Adrenal gland (tissue), 12 donors: Measurements from ENCODE around the gene SAMD11. TPM values are rescaled to one million over a fixed set of nuclear protein-coding genes. Genes with fewer than 3 reads are reported as not detected.

Experiments used
- DNase-seq, 7 donors: peaks; one replicate each; pipeline ENCODE4 v3.0.0-alpha.2; 2019 to 2020
- H3K27ac ChIP-seq, 5 donors: fragments of 200-600 bp; sonication (generic) in 4 of 5; 1 replicate in 3 of 5; 2 replicates in 2 of 5; pipeline versions ENCODE4 v1.5.1 to v1.8.0; 2016 to 2020; ENCODE audit warnings: mild to moderate bottlenecking in 1 of 5
- H3K27me3 ChIP-seq: fragments of 200-600 bp; 2 replicates; pipeline ENCODE4 v1.8.0; 2021
- H3K36me3 ChIP-seq, 2 donors: fragments of 200-600 bp; replicated peaks in 1 of 2; 1 replicate in 1 of 2; 2 replicates in 1 of 2; pipeline versions ENCODE4 v1.5.1 to v1.8.0; 2018 to 2022
- H3K4me1 ChIP-seq, 2 donors: fragments of 200-600 bp; replicated peaks in 1 of 2; 1 replicate in 1 of 2; 2 replicates in 1 of 2; pipeline versions ENCODE4 v1.5.1 to v1.8.0; 2018 to 2021
- H3K4me3 ChIP-seq, 4 donors: fragments of 200-600 bp; sonication (generic) in 3 of 4; one replicate each; pipeline ENCODE4 v1.5.1; 2016 to 2018
- H3K9me3 ChIP-seq, 3 donors: fragments of 200-600 bp; sonication (generic) in 1 of 3; replicated peaks in 1 of 3; 1 replicate in 2 of 3; 2 replicates in 1 of 3; pipeline versions ENCODE4 v1.5.1 to v1.8.0; 2016 to 2021
- CTCF ChIP-seq, 6 experiments: fragments of 450-650 bp in 4 of 6; fragments of 200-600 bp in 2 of 6; sonication (generic) in 1 of 6; IDR thresholded peaks; 1 replicate in 5 of 6; 2 replicates in 1 of 6; pipeline versions ENCODE4 v1.5.1 to v1.8.0; 2016 to 2021; ENCODE audit warnings: antibody characterized with exemption in 6 of 6, mild to moderate bottlenecking in 2 of 6, moderate library complexity in 1 of 6
- POLR2A ChIP-seq, 2 donors: fragments of 450-650 bp; IDR thresholded peaks; one replicate each; pipeline ENCODE4 v1.6.1; 2017; ENCODE audit warnings: antibody characterized with exemption in 2 of 2, mild to moderate bottlenecking in 2 of 2, moderate library complexity in 1 of 2
- WGBS, 4 donors: extraction: QIAGEN DNeasy Blood & Tissue Kit in 2 of 4; methylation state at CpG; one replicate each; pipeline versions ENCODE4 v1.1.5 to v1.1.7; 2013 to 2017; 5-methylcytosine and 5-hydroxymethylcytosine counted together
- intact Hi-C, 2 donors: fragments of 100-400 bp; cut with DNase I; formaldehyde crosslinking; loops; one replicate each; pipeline versions ENCODE4 v1.14.1 to v1.15.0; 2022 to 2023
- polyA plus RNA-seq, 3 donors: library from polyadenylated mRNA; stranded (reverse); fragments of 200-250 nt in 2 of 3; fragments of 350-450 nt in 1 of 3; fragmentation: Illumina TruSeq in 1 of 3; extraction: RNeasy Lipid Tissue Mini Kit (QIAGEN cat#74804) in 1 of 3; gene quantifications; one replicate each; pipeline ENCODE4 v1.2.3, GENCODE V29; 2013 to 2014
- total RNA-seq, 9 donors: library from RNA; depleted of rRNA in 4 of 9; stranded (reverse); fragments of >200 nt in 4 of 9; fragments of 120-200 nt in 1 of 9; fragmentation: NEBNext Ultra II Directional in 1 of 9; extraction: Animal tissue kit (Norgen Biotek cat#: 25700) in 1 of 9; gene quantifications; one replicate each; pipeline versions ENCODE4 v1.1.0 to v1.2.4, GENCODE V29; 2013 to 2023
- donor health status: healthy with polysubstance abuse.
- donor health status: Bipolar disorder and iron deficiency.
- donor health status: DM: yes; HTN: yes; CAD: no.
- donor health status: DM: no; HTN: no; CAD: no.
- donor health status: DM: no; HTN: no; CAD: no.
- donor health status: DM: yes; HTN: yes; CAD: no.

SAMD11 gene
- total and polyA plus RNA-seq, 12 donors: 1.8 to 96.6 (median 16.7) TPM

DNA sequence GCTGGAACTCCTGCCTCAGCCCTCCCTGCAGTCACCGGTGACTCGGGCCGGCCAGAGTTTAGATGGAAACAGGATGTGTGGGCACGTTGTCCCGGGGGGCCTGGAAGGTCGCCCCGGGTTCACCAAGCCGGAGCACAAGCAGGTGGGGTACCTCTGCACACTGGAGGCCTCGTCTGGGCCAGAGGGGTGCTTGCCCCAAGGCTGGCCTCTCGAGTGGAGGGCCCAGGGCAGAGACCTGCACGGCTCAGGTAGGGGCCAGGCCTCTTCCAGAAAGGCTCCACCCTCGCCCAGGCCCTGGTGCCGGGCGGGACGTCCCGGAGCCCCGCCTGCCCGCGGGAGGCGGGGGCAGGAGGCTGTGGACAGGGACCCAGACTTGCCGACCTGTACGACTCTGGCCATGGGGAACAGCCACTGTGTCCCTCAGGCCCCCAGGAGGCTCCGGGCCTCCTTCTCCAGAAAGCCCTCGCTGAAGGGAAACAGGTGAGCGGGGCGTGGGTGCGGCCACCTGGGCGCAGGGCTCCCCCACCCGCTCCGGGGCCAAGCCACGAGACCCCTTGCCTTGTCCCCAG lies 42.5 kb downstream of the SAMD11 start, which contains the start of gene PLEKHN1:
Gene PLEKHN1, plus strand, starts transcription at position 348 of the 569 bp plus-strand sequence. Its CDS starts 50 bp downstream, at position 398.
- no peak for TF ChIP-seq CTCF (IDR thresholded peaks at IDR 0.05)
- TF ChIP-seq POLR2A (IDR thresholded peaks at IDR 0.05): no peak
- peaks cover 12% of the 10 kb centered on the region for H3K27me3 ChIP-seq
- 4 to 13% (median 8%) methylated on average over 10 to 31 of the region's 31 CpGs; no CpG with 5 or more reads in 1 of the 4 donors for WGBS, 4 donors
- intact Hi-C loops: no loop called here
- no peaks in the 10 kb centered on the region for H3K36me3 ChIP-seq
- DNase-seq: peak in 4 of 7 donors; percentile 59 to 76 (median 65)
- H3K27ac ChIP-seq: peak within 1 kb of the TSS in 4 of 5 donors; percentile 49 to 86 (median 82)
- peak within 1 kb of the TSS; percentile 11 to 73 (median 56) for H3K4me3 ChIP-seq
- H3K9me3 ChIP-seq: no peaks in the 10 kb centered on the region
- H3K4me1 ChIP-seq: peaks cover 14 to 15% of the 10 kb centered on the region in 2 donors

GRCh38 chr1:966704-967300 lies 43.1 kb downstream of the SAMD11 start:
- Histone ChIP-seq H3K9me3 (no peaks in the 10 kb centered on the region), H3K36me3 (no peaks in the 10 kb centered on the region), H3K4me3 (peak overlapping the region; percentile 11 to 73 (median 56)), H3K27me3 (peaks cover 17% of the 10 kb centered on the region), H3K27ac (peak overlapping the region in 4 of 5 donors; percentile 49 to 86 (median 82)), H3K4me1 (peaks cover 14 to 15% of the 10 kb centered on the region in 2 donors)
- DNase-seq: peak; percentile 52 to 80 (median 71)
- intact Hi-C loops: no loop called here
- WGBS, 4 donors: 0 to 2% (median 0%) methylated on average over 4 to 60 of the region's 60 CpGs
- peak in 1 of 2 donors; percentile 61 for TF ChIP-seq POLR2A (IDR thresholded peaks at IDR 0.05)
- no peak for TF ChIP-seq CTCF (IDR thresholded peaks at IDR 0.05)

- H3K36me3 ChIP-seq: no peaks in the 10 kb centered on the region
- H3K9me3 ChIP-seq: no peaks in the 10 kb centered on the region
- intact Hi-C loops: no loop called here
- WGBS, 4 donors: 73 to 76% (median 74%) methylated on average over 2 to 23 of the region's 23 CpGs
- peaks cover 26% of the 10 kb centered on the region for H3K27me3 ChIP-seq
- no peak overlapping the region for H3K27ac ChIP-seq
- no peak for DNase-seq
- H3K4me3 ChIP-seq: no peak overlapping the region
- peaks cover 14 to 15% of the 10 kb centered on the region in 2 donors for H3K4me1 ChIP-seq
- TF ChIP-seq CTCF (IDR thresholded peaks at IDR 0.05): no peak
- no peak for TF ChIP-seq POLR2A (IDR thresholded peaks at IDR 0.05)
Observed at GRCh38 chr1:967466-968343, 44.0 kb downstream of the SAMD11 start.
